ENCODE data around the gene PIK3R5.

The PIK3R5 gene

GRCh38 chr17:8924595-8924994 lies 40.9 kb downstream of the PIK3R5 start:
- no peak for DNase-seq (ENCODE audit: low read depth, low spot score)

- DNase-seq (ENCODE audit: low read depth, low spot score) = no peak
Observed at GRCh38 chr17:8923762-8924161, 41.7 kb downstream of the PIK3R5 start.

- no peak for DNase-seq (ENCODE audit: low read depth, low spot score)
Observed at GRCh38 chr17:8922928-8923327, 42.6 kb downstream of the PIK3R5 start.

GRCh38 chr17:8922451-8922850 lies 43.1 kb downstream of the PIK3R5 start:
- DNase-seq (ENCODE audit: low read depth, low spot score) = peak; percentile 68

GRCh38 chr17:8921147-8921546 lies 44.4 kb downstream of the PIK3R5 start:
- DNase-seq (ENCODE audit: low read depth, low spot score) = no peak

- no peak for DNase-seq (ENCODE audit: low read depth, low spot score)
Observed at GRCh38 chr17:8918807-8919465, 46.6 kb downstream of the PIK3R5 start.

GRCh38 chr17:8916466-8916865 lies 49.0 kb downstream of the PIK3R5 start:
- no peak for DNase-seq (ENCODE audit: low read depth, low spot score)

GRCh38 chr17:8914554-8914953 lies 51.0 kb downstream of the PIK3R5 start:
- DNase-seq (ENCODE audit: low read depth, low spot score) = no peak

- DNase-seq (ENCODE audit: low read depth, low spot score) = no peak
Observed at GRCh38 chr17:8913879-8914278, 51.6 kb downstream of the PIK3R5 start.

- no peak for DNase-seq (ENCODE audit: low read depth, low spot score)
Observed at GRCh38 chr17:8913091-8913490, 52.4 kb downstream of the PIK3R5 start.

- no peak for DNase-seq (ENCODE audit: low read depth, low spot score)
Observed at GRCh38 chr17:8912084-8912981, 53.2 kb downstream of the PIK3R5 start.

GRCh38 chr17:8910969-8911604 lies 54.4 kb downstream of the PIK3R5 start:
- no peak for DNase-seq (ENCODE audit: low read depth, low spot score)

GRCh38 chr17:8909586-8910270 lies 55.8 kb downstream of the PIK3R5 start:
- DNase-seq (ENCODE audit: low read depth, low spot score) = no peak

- no peak for DNase-seq (ENCODE audit: low read depth, low spot score)
Observed at GRCh38 chr17:8905331-8905730, 60.2 kb downstream of the PIK3R5 start.

- no peak for DNase-seq (ENCODE audit: low read depth, low spot score)
Observed at GRCh38 chr17:8904686-8905085, 60.8 kb downstream of the PIK3R5 start.

GRCh38 chr17:8904201-8904600 lies 61.3 kb downstream of the PIK3R5 start:
- no peak for DNase-seq (ENCODE audit: low read depth, low spot score)

- no peak for DNase-seq (ENCODE audit: low read depth, low spot score)
Observed at GRCh38 chr17:8900626-8901585, 64.6 kb downstream of the PIK3R5 start.

- no peak for DNase-seq (ENCODE audit: low read depth, low spot score)
Observed at GRCh38 chr17:8900207-8900606, 65.3 kb downstream of the PIK3R5 start.

- no peak for DNase-seq (ENCODE audit: low read depth, low spot score)
Observed at GRCh38 chr17:8898636-8899035, 66.9 kb downstream of the PIK3R5 start.

- DNase-seq (ENCODE audit: low read depth, low spot score) = no peak
Observed at GRCh38 chr17:8898126-8898525, 67.4 kb downstream of the PIK3R5 start.

Measured in smooth muscle cell of the brain vasculature (primary cell).